Prostate gland (tissue), 2 donors: ENCODE results near the gene RASD2. TPM values are rescaled to one million over a fixed set of nuclear protein-coding genes. Genes with fewer than 3 reads are reported as not detected.

Experiments used
- DNase-seq: peaks from one replicate; pipeline ENCODE4 v3.0.0-alpha.2; 2019; ENCODE audit warnings: low spot score
- H3K27ac ChIP-seq, 2 donors: fragments of 200-600 bp; sonication (generic); 2 replicates each; pipeline ENCODE4 v1.5.1; 2017 to 2019
- H3K27me3 ChIP-seq: fragments of 200-600 bp; sonication (generic); replicated peaks from 2 replicates; pipeline ENCODE4 v1.5.1; 2019; ENCODE audit not compliant: insufficient read depth
- H3K36me3 ChIP-seq, 2 donors: fragments of 200-600 bp; sonication (generic); 1 replicate in 1 of 2; 2 replicates in 1 of 2; pipeline versions ENCODE4 v1.5.1 to v1.8.1; 2017 to 2019
- H3K4me1 ChIP-seq: fragments of 200-600 bp; sonication (generic); replicated peaks from 2 replicates; pipeline ENCODE4 v1.5.1; 2019
- H3K4me3 ChIP-seq, 2 donors: fragments of 200-600 bp; sonication (generic); 2 replicates each; pipeline ENCODE4 v1.5.1; 2017 to 2019
- H3K9me3 ChIP-seq: fragments of 200-600 bp; sonication (generic); 2 replicates; pipeline ENCODE4 v1.5.1; 2017
- POLR2A ChIP-seq: fragments of 450-650 bp; IDR thresholded peaks from one replicate; pipeline ENCODE4 v1.6.1; 2016; ENCODE audit warnings: antibody characterized with exemption, mild to moderate bottlenecking
- POLR2AphosphoS5 ChIP-seq: sonication (generic); formaldehyde crosslinking; IDR thresholded peaks from one replicate; pipeline ENCODE4 v1.6.1; 2017; ENCODE audit warnings: antibody characterized with exemption
- WGBS: methylation state at CpG from one replicate; pipeline ENCODE4 v1.1.5; 2018; 5-methylcytosine and 5-hydroxymethylcytosine counted together
- intact Hi-C: fragments of 100-400 bp; cut with DNase I; formaldehyde crosslinking; loops from one replicate; pipeline ENCODE4 v1.14.2; 2022
- total RNA-seq, 2 donors: library from RNA; depleted of rRNA; stranded (reverse); fragments of >200 nt; gene quantifications; one replicate each; pipeline ENCODE4 v1.1.0, GENCODE V29; 2016
- TF ChIP-seq, protein P1 (sequence below), 4 experiments: fragments of 200-600 bp in 2 of 4; fragments of 450-650 bp in 2 of 4; sonication (generic) in 2 of 4; IDR thresholded peaks; 1 replicate in 3 of 4; 2 replicates in 1 of 4; pipeline ENCODE4 v1.5.1; 2016 to 2019; ENCODE audit warnings: antibody characterized with exemption in 4 of 4, mild to moderate bottlenecking in 2 of 4, moderate library complexity in 2 of 4

Gene RASD2
- total RNA-seq, 2 donors from 2014 or later = 6.2 to 8.0 TPM

GRCh38 chr22:35548722-35549112, 8.1 kb downstream of the RASD2 start:
- WGBS = 78% methylated on average over 8 of the region's 8 CpGs
- TF ChIP-seq, protein P1, sequence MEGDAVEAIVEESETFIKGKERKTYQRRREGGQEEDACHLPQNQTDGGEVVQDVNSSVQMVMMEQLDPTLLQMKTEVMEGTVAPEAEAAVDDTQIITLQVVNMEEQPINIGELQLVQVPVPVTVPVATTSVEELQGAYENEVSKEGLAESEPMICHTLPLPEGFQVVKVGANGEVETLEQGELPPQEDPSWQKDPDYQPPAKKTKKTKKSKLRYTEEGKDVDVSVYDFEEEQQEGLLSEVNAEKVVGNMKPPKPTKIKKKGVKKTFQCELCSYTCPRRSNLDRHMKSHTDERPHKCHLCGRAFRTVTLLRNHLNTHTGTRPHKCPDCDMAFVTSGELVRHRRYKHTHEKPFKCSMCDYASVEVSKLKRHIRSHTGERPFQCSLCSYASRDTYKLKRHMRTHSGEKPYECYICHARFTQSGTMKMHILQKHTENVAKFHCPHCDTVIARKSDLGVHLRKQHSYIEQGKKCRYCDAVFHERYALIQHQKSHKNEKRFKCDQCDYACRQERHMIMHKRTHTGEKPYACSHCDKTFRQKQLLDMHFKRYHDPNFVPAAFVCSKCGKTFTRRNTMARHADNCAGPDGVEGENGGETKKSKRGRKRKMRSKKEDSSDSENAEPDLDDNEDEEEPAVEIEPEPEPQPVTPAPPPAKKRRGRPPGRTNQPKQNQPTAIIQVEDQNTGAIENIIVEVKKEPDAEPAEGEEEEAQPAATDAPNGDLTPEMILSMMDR (IDR thresholded peaks at IDR 0.05) = no peak
- TF ChIP-seq POLR2AphosphoS5 (no peak), POLR2A (no peak)

GRCh38 chr22:35549328-35549727, 8.7 kb downstream of the RASD2 start:
- Histone ChIP-seq H3K27ac (no peak overlapping the region), H3K4me3 (no peak overlapping the region), H3K9me3 (no peaks in the 10 kb centered on the region), H3K4me1 (no peaks in the 10 kb centered on the region), H3K36me3 (no peaks in the 10 kb centered on the region), H3K27me3 (no peaks in the 10 kb centered on the region)
- WGBS = 27% methylated on average over 10 of the region's 11 CpGs
- no peak for DNase-seq
- TF ChIP-seq POLR2AphosphoS5 (no peak), POLR2A (no peak)
- TF ChIP-seq, protein P1 (IDR thresholded peaks at IDR 0.05) = no peak
- intact Hi-C loops = no loop called here

More at GRCh38 chr22:35548722-35549112, 8.1 kb downstream of the RASD2 start:
- no peak overlapping the region for H3K4me3 ChIP-seq
- H3K36me3 ChIP-seq = no peaks in the 10 kb centered on the region
- H3K27me3 ChIP-seq = no peaks in the 10 kb centered on the region
- no peak overlapping the region for H3K27ac ChIP-seq
- H3K4me1 ChIP-seq = no peaks in the 10 kb centered on the region
- no peaks in the 10 kb centered on the region for H3K9me3 ChIP-seq
- intact Hi-C loops = no loop called here
- DNase-seq = no peak

DNA sequence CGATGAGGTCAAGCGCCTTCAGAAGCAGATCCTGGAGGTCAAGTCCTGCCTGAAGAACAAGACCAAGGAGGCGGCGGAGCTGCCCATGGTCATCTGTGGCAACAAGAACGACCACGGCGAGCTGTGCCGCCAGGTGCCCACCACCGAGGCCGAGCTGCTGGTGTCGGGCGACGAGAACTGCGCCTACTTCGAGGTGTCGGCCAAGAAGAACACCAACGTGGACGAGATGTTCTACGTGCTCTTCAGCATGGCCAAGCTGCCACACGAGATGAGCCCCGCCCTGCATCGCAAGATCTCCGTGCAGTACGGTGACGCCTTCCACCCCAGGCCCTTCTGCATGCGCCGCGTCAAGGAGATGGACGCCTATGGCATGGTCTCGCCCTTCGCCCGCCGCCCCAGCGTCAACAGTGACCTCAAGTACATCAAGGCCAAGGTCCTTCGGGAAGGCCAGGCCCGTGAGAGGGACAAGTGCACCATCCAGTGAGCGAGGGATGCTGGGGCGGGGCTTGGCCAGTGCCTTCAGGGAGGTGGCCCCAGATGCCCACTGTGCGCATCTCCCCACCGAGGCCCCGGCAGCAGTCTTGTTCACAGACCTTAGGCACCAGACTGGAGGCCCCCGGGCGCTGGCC, 11.0 kb downstream of the RASD2 start:
- TF ChIP-seq POLR2AphosphoS5 (no peak), POLR2A (no peak)
- TF ChIP-seq, protein P1 (IDR thresholded peaks at IDR 0.05) = no peak
- Histone ChIP-seq H3K4me3 (no peak overlapping the region), H3K27ac (no peak overlapping the region), H3K9me3 (no peaks in the 10 kb centered on the region), H3K4me1 (no peaks in the 10 kb centered on the region), H3K27me3 (no peaks in the 10 kb centered on the region), H3K36me3 (no peaks in the 10 kb centered on the region)
- DNase-seq = no peak
- 94% methylated on average over 39 of the region's 43 CpGs for WGBS
- intact Hi-C loops = no loop called here

- TF ChIP-seq POLR2A (no peak), POLR2AphosphoS5 (no peak)
- TF ChIP-seq, protein P1 (IDR thresholded peaks at IDR 0.05) = no peak
- H3K36me3 ChIP-seq = no peaks in the 10 kb centered on the region
- intact Hi-C loops = no loop called here
- H3K4me3 ChIP-seq = no peak overlapping the region
- WGBS = 56% methylated on average over 12 of the region's 13 CpGs
- no peaks in the 10 kb centered on the region for H3K9me3 ChIP-seq
- DNase-seq = no peak
- no peaks in the 10 kb centered on the region for H3K27me3 ChIP-seq
- H3K27ac ChIP-seq = no peak overlapping the region
- H3K4me1 ChIP-seq = no peaks in the 10 kb centered on the region
Measured at GRCh38 chr22:35552196-35552842, 11.7 kb downstream of the RASD2 start.

- TF ChIP-seq, protein P1 (IDR thresholded peaks at IDR 0.05) = no peak
- TF ChIP-seq POLR2AphosphoS5 (no peak), POLR2A (no peak)
- intact Hi-C loops = no loop called here
- WGBS = 92% methylated on average over 11 of the region's 11 CpGs
- Histone ChIP-seq H3K27ac (no peak overlapping the region), H3K4me1 (no peaks in the 10 kb centered on the region), H3K9me3 (no peaks in the 10 kb centered on the region), H3K4me3 (no peak overlapping the region), H3K27me3 (no peaks in the 10 kb centered on the region), H3K36me3 (no peaks in the 10 kb centered on the region)
- no peak for DNase-seq
Measured at GRCh38 chr22:35552846-35553245, 12.2 kb downstream of the RASD2 start.
